ENCODE results near the gene PCDHB11.
"Not testable (repeated sequence)": the region's sequence is repeated elsewhere in the genome, so short reads cannot be mapped to it uniquely, and the experiment has no call there.

DNA sequence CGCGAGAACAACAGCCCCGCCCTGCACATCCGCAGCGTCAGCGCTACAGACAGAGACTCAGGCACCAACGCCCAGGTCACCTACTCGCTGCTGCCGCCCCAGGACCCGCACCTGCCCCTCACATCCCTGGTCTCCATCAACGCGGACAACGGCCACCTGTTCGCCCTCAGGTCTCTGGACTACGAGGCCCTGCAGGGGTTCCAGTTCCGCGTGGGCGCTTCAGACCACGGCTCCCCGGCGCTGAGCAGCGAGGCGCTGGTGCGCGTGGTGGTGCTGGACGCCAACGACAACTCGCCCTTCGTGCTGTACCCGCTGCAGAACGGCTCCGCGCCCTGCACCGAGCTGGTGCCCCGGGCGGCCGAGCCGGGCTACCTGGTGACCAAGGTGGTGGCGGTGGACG is 16.1 kb downstream of the PCDHB11 start:
- not testable (repeated sequence) for TF ChIP-seq POLR2AphosphoS5 (IDR thresholded peaks at IDR 0.05; ENCODE audit: low read depth, low read length); POLR2A (IDR thresholded peaks at IDR 0.05; ENCODE audit: low read depth, low read length); TAF1 (IDR thresholded peaks at IDR 0.05; ENCODE audit: low read depth, low read length); PAX5 (IDR thresholded peaks at IDR 0.05; ENCODE audit: insufficient read depth, low read length, severe bottlenecking); POU2F2 (IDR thresholded peaks at IDR 0.05; ENCODE audit: low read depth, low read length); SPI1 (IDR thresholded peaks at IDR 0.05; ENCODE audit: low read depth, low read length)

Measured in GM12891 (cell line).